ENCODE measurements around the gene DDX56.

GRCh38 chr7:44534501-44534900, 39.2 kb downstream of the DDX56 start:
- TF ChIP-seq EZH2phosphoT487 (IDR thresholded peaks at IDR 0.05; ENCODE audit: borderline replicate concordance, low read length) (no peak), CTCF (IDR thresholded peaks at IDR 0.05; ENCODE audit: low read depth, low read length, poor library complexity, severe bottlenecking) (peak; percentile 98)
